ENCODE results near the gene UBAP2. TPM values are rescaled to one million over a fixed set of nuclear protein-coding genes. Genes with fewer than 3 reads are reported as not detected.
A peak's percentile ranks its signal among the peaks of the same experiment; 100 is the strongest.
"Not testable (repeated sequence)": the region's sequence is repeated elsewhere in the genome, so short reads cannot be mapped to it uniquely, and the experiment has no call there.

Gene UBAP2
- polyA plus RNA-seq, 1 donor from 2014 or later, result 12.7 TPM

DNA sequence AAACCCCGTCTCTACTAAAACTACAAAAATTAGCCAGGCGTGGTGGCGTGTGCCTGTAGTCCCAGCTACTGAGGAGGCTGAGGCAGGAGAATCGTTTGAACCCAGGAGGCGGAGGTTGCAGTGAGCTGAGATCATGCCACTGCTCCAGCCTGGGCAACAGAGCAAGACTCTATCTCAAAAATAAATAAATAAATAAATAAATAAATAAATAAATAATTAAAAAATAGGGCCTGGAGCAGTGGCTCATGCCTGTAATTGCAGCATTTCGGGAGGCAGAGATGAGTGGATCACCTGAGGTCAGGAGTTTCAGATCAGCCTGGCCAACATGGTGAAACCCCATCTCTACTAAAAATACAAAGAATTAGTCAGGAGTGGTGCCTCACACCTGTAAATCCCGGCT is 86.2 kb downstream of the UBAP2 start:
- not testable (repeated sequence) for H3K4me3 Mint-ChIP-seq, H3K27me3 Mint-ChIP-seq, H3K4me1 Mint-ChIP-seq, H3K36me3 Mint-ChIP-seq, H3K27ac Mint-ChIP-seq, H3K9me3 Mint-ChIP-seq

GRCh38 chr9:33959725-33960124 is 89.0 kb downstream of the UBAP2 start:
- H3K27ac Mint-ChIP-seq, result no peak overlapping the region
- no peaks in the 10 kb centered on the region for H3K4me1 Mint-ChIP-seq

GRCh38 chr9:33956544-33956943 is 92.1 kb downstream of the UBAP2 start:
- H3K36me3 Mint-ChIP-seq, result peaks cover 11% of the 10 kb centered on the region
- no peaks in the 10 kb centered on the region for H3K9me3 Mint-ChIP-seq
- H3K27me3 Mint-ChIP-seq, result no peaks in the 10 kb centered on the region
- no peak overlapping the region for H3K27ac Mint-ChIP-seq
- no peaks in the 10 kb centered on the region for H3K4me1 Mint-ChIP-seq
- H3K4me3 Mint-ChIP-seq, result no peak overlapping the region

More at GRCh38 chr9:33959725-33960124, 89.0 kb downstream of the UBAP2 start:
- Mint-ChIP-seq H3K9me3 (no peaks in the 10 kb centered on the region), H3K27me3 (no peaks in the 10 kb centered on the region), H3K4me3 (no peak overlapping the region), H3K36me3 (peaks cover 11% of the 10 kb centered on the region)

DNA sequence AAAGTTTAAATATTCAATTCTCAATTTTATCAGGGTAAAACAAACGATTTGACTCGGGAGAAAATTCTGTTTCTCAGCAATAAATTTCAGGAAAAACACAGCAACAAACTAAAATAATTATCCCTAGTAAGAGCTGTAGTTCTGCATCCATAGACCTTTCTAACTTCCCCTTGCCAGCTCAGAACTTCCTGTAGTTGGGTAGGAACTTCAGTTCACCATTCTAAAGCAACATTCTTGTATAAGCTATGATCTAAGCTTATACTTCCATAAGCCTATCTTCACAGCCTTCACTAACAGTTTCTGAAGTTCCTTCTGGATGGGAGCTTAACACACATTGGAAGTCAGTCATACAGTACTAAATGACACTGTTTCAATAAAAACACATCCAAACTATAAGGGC is 96.6 kb downstream of the UBAP2 start:
- no peaks in the 10 kb centered on the region for H3K9me3 Mint-ChIP-seq
- no peaks in the 10 kb centered on the region for H3K27me3 Mint-ChIP-seq
- H3K4me1 Mint-ChIP-seq, result peaks cover 0 to 2% (median 0%) of the 10 kb centered on the region in 3 donors
- no peak overlapping the region for H3K27ac Mint-ChIP-seq
- peaks cover 13% of the 10 kb centered on the region for H3K36me3 Mint-ChIP-seq
- H3K4me3 Mint-ChIP-seq, result no peak overlapping the region

- H3K27me3 Mint-ChIP-seq, result no peaks in the 10 kb centered on the region
- H3K36me3 Mint-ChIP-seq, result peaks cover 10% of the 10 kb centered on the region
- no peaks in the 10 kb centered on the region for H3K9me3 Mint-ChIP-seq
- H3K4me1 Mint-ChIP-seq, result peaks cover 0 to 2% (median 0%) of the 10 kb centered on the region in 3 donors
- H3K27ac Mint-ChIP-seq, result no peak overlapping the region
- H3K4me3 Mint-ChIP-seq, result no peak overlapping the region
Observed at GRCh38 chr9:33950371-33950770, 98.3 kb downstream of the UBAP2 start.

DNA sequence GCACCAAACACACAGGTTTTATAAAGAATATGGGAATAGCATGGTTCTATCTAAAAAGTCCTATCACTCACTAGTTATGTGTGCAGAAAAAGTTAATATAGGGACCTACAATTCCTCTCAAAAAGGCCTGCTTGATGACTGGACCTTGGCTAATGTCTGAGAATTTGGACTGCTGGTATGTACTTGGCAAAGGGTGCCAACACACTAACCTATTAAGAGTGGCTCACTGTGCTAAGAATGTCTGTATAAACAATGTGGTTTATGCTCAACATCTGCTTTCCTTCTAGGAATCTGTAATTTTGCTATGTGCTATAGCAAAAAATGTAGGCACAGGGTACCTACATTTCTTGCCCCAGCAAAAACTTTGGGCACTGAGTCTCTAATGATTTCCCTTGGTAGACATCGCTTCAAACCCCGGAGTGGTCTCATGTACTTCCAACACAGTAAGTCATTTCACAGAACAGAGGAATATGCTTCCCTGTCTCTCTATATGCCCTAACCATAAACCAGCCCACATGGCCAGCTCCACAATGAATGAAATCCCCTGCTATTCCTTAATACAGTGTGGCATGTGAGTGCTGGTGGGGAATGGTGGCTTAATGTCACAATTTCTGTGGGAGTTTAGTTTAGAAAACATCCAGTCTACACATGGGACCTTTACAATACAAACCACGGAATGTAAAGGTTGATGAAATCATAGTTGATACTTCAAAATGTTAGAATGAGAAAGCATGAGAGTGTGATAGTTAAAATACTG is 101.7 kb downstream of the UBAP2 start:
- Mint-ChIP-seq H3K4me3 (no peak overlapping the region), H3K27me3 (no peaks in the 10 kb centered on the region), H3K9me3 (no peaks in the 10 kb centered on the region), H3K36me3 (peaks cover 14% of the 10 kb centered on the region), H3K27ac (no peak overlapping the region), H3K4me1 (peaks cover 0 to 2% (median 0%) of the 10 kb centered on the region in 3 donors)

- Mint-ChIP-seq H3K36me3 (peaks cover 19% of the 10 kb centered on the region), H3K27ac (no peak overlapping the region), H3K9me3 (no peaks in the 10 kb centered on the region), H3K4me3 (no peak overlapping the region), H3K4me1 (no peaks in the 10 kb centered on the region), H3K27me3 (no peaks in the 10 kb centered on the region)
Observed at GRCh38 chr9:33943389-33943788, 105.3 kb downstream of the UBAP2 start.

GRCh38 chr9:33942471-33943083 is 106.1 kb downstream of the UBAP2 start:
- Mint-ChIP-seq H3K27ac (no peak overlapping the region), H3K4me3 (peak overlapping the region in 1 of 4 donors; percentile 63), H3K36me3 (peaks cover 14% of the 10 kb centered on the region), H3K9me3 (no peaks in the 10 kb centered on the region), H3K27me3 (no peaks in the 10 kb centered on the region), H3K4me1 (no peaks in the 10 kb centered on the region)

- Mint-ChIP-seq H3K9me3 (no peaks in the 10 kb centered on the region), H3K4me3 (no peak overlapping the region), H3K4me1 (no peaks in the 10 kb centered on the region), H3K36me3 (peaks cover 16% of the 10 kb centered on the region), H3K27me3 (no peaks in the 10 kb centered on the region), H3K27ac (no peak overlapping the region)
Observed at GRCh38 chr9:33939924-33940874, 108.5 kb downstream of the UBAP2 start.

DNA sequence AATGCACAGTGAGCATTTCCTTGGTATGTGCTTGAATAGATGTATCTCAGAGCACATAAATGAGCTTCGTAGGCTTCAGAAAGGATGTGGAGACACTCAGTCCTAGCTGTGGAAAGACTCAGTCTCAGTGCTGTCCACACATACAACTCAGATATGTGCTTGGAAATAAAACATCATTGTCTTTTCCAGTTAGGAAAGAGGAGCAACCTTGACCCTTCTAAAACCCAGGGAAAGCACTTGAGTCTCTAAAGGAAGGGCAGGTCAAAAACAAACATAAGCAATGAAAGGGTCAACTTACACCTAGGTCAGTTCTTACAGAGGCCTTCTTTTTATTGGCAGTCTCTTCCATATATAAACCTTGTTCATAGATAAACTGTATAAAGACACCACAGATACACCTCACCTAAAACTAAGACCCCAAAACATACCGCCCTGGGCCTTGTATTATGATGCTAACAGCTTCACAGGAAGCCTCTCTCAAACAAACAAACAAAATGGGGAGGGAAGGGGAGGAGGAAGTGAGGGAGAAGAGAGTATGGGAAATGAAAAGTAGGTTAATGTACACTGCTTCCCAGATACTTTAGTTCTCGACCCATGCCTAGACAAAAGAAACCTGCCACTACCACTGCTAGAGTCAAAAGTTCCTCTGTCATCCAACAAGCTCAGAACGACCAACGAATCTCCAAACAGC is 114.4 kb downstream of the UBAP2 start:
- peaks cover 0 to 1% (median 0%) of the 10 kb centered on the region in 3 donors for H3K4me1 Mint-ChIP-seq
- peaks cover 14% of the 10 kb centered on the region for H3K36me3 Mint-ChIP-seq
- no peak overlapping the region for H3K4me3 Mint-ChIP-seq
- no peak overlapping the region for H3K27ac Mint-ChIP-seq
- H3K9me3 Mint-ChIP-seq, result no peaks in the 10 kb centered on the region
- H3K27me3 Mint-ChIP-seq, result no peaks in the 10 kb centered on the region

DNA sequence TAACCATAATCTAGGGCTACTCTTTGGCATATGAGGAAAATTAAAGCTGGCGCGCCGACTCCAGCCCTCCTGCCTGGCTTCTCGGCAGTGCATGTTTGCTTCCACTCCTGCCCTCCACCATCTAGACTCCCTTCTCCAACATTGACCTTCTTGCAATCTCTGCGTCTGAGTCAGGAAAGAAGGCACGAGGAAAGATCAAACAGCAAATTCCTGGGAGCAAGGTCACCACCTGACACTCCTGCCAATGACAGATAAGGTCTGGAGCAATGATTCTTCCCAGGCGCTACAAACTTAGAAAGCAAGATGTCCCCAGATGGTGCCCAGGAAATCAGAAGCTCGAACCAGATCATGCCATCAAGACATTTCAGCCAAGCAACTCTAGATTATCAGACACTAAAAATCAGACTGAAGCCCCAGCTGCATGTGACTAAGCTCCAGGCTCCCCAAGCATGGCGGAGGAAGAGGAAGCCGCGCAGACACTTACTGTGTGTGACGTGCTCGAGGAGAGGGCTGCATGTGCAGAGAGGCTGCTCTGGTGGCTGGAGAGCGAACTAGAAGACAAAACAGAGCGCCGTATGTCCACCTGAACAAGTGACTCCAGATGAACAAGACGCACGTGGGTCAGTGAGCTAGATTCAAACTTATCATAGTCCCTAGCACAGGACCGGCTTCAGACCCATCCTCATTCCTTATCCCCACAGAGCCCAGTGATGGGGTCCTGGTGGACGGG is 116.4 kb downstream of the UBAP2 start:
- Mint-ChIP-seq H3K4me3 (peak overlapping the region in 1 of 4 donors; percentile 65), H3K4me1 (peaks cover 0 to 2% (median 0%) of the 10 kb centered on the region in 3 donors), H3K27me3 (no peaks in the 10 kb centered on the region), H3K9me3 (no peaks in the 10 kb centered on the region), H3K27ac (peak overlapping the region in 1 of 3 donors; percentile 10), H3K36me3 (peaks cover 14% of the 10 kb centered on the region)

DNA sequence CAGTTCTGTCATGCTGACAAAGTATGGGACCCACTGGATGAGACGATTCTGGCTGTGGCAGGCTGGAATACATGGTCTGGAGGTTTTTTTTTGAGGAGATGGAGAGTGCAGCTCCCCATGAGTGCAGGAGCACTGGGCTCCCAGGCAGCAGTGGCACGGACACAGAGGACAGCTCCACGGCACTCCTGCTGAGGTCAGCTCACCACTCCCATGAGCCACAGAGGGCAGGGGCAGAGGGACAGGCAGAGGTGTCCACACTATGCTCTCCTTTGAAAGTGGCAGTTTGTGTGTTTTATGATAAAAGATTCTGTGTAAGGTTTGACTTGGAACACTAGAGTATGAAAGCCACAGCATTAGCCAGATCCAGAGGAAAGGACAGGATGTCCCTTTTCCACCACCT is 117.4 kb downstream of the UBAP2 start:
- Mint-ChIP-seq H3K27ac (peak overlapping the region in 1 of 3 donors; percentile 88), H3K4me1 (peaks cover 0 to 2% (median 0%) of the 10 kb centered on the region in 3 donors), H3K27me3 (no peaks in the 10 kb centered on the region), H3K36me3 (peaks cover 10% of the 10 kb centered on the region), H3K4me3 (no peak overlapping the region), H3K9me3 (no peaks in the 10 kb centered on the region)

DNA sequence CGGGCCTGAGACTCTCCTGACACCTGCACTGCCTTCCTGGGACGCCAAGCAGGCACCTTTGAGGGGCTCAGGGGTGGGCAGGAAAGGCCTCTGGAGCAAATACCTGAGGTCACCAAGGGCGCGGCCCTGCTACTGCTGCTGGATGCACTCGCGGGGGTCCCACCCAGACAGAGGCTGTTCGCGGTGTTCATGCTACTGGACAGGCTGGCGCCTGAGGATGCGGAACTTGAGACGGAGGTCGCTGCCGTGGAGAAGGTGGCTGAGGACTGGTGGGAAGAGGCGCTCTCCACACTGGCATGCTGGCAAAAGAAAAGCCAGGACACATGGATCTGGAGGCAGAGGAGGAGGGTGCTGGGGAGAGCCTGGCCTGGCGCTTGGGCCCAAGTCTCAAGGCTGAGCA is 121.0 kb downstream of the UBAP2 start:
- no peaks in the 10 kb centered on the region for H3K9me3 Mint-ChIP-seq
- H3K27ac Mint-ChIP-seq, result no peak overlapping the region
- H3K36me3 Mint-ChIP-seq, result no peaks in the 10 kb centered on the region
- no peak overlapping the region for H3K4me3 Mint-ChIP-seq
- H3K27me3 Mint-ChIP-seq, result no peaks in the 10 kb centered on the region
- peaks cover 0 to 2% (median 0%) of the 10 kb centered on the region in 3 donors for H3K4me1 Mint-ChIP-seq
